PC-3 (cell line): ENCODE results near the gene MGAT5.

Experiments used
- CTCF ChIP-seq: fragments of 300-600 bp; sonication (generic); conservative IDR thresholded peaks from 2 replicates; pipeline ENCODE4 v1.5.1; 2017; ENCODE audit warnings: antibody characterized with exemption, low read depth, mild to moderate bottlenecking, low read length
- EZH2 ChIP-seq: fragments of 300-600 bp; sonication (generic); IDR thresholded peaks from one replicate; pipeline ENCODE4 v1.6.1; 2017; ENCODE audit warnings: antibody characterized with exemption, mild to moderate bottlenecking, low read length; ENCODE audit not compliant: unreplicated experiment
- EZH2phosphoT487 ChIP-seq: fragments of 300-600 bp; sonication (generic); IDR thresholded peaks from 2 replicates; pipeline ENCODE4 v1.6.1; 2018; ENCODE audit warnings: mild to moderate bottlenecking, antibody characterized with exemption, low read length, borderline replicate concordance

DNA sequence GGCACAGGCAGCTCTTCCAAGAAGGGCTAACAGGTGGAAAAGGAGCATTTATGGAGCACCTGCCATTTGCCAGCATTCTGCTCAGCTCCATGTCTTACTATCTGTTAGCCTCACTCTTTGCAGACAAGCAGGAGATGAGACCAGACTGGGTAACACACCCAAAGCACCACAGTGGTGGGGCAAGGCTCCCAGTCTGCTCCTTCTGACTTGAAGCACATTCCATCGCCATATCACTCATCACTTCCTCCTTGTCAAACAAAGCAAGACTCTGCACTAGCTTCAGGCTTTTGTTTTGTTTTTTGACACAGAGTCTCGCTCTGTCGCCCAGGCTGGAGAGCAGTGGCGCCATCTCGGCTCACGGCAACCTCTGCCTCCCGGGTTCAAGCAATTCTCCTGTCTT is 182.8 kb downstream of the MGAT5 start:
- no peak for TF ChIP-seq CTCF
- no peak for TF ChIP-seq EZH2phosphoT487
- no peak for TF ChIP-seq EZH2
